OCI-M1 (cell line): ENCODE data around the gene TMEM53.
"Not testable (repeated sequence)": the region's sequence is repeated elsewhere in the genome, so short reads cannot be mapped to it uniquely, and the experiment has no call there.

ENCODE experiments used
- DNase-seq: peaks from one replicate; lab custom pipeline; 2025; lab: John Stamatoyannopoulos, UW

TMEM53 gene

GRCh38 chr1:44674113-44675000 lies at the start of gene TMEM53, which contains the start of gene ARMH1:
Gene TMEM53, minus strand, starts transcription at chr1:44674481. Its CDS starts 90 bp downstream, at chr1:44674391.
Gene ARMH1, plus strand, starts transcription at chr1:44674714. Its CDS starts 14,984 bp downstream, at chr1:44689698.
- peak; percentile 99 for DNase-seq

DNA sequence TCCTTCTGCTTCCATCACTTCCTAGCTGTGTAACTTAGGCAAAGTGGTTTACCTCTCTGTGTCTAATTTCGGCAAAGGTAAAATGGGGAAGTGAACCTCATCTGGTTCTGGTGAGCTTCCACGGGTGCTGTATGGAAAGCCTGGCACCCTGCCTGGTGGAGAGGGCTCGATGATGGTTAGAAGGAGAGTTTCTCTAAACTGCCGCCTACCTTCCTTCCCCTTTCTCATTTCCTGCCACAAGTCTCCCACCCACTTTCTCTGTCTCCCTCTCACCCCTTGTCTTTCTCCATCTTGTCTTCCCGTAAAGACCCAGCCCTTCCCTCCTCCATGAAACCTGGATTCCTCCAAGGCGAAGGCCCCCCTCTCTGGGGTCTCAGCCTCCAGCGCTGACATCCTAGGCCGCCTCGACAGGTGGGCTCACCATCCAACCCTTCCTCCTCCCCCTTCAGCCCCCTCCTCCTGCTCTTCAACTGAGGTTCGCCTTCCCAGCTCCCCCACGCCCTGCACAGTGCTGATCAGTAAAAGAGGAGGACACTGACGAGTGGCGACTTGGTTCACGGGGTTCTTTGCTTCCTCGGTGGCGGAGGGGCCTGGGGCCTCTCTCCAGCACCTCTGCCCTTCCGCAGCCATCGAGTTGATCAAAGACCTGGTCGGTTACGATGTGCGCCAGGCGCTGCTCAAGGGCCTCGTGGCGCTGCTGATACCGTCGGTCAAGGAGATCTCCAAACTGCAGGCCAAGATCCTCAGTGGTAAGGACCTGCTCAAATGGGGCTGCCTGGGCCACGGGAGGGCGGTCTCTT lies 49.4 kb upstream of the TMEM53 start:
- peak; percentile 69 for DNase-seq

GRCh38 chr1:44723064-44723463 lies 48.8 kb upstream of the TMEM53 start:
- no peak for DNase-seq

GRCh38 chr1:44721485-44722361 lies 47.4 kb upstream of the TMEM53 start:
- peak; percentile 98 for DNase-seq

- DNase-seq: no peak
These were observed 46.0 kb upstream of the TMEM53 start for GRCh38 chr1:44720281-44720680.

GRCh38 chr1:44719318-44719717 lies 45.0 kb upstream of the TMEM53 start:
- DNase-seq: no peak

GRCh38 chr1:44718091-44718490 lies 43.8 kb upstream of the TMEM53 start:
- no peak for DNase-seq

DNA sequence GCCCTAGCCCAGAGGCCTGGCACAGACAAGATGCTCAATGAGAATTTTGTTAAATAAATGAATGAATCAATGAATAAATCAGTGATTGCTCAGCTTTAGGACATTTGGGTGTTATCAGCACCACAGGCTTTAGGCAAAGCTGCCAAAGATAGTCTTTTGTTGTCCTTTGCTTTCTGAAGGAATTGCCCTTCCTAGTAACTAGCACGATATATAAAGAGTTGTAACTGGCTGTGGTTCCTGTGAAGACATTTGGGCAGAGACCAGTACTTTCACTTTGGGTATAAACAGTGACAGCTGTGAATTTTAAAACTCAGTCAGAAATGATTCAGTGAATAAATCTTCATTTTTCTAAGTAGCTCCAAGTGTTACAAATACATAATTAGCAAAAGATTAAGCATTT lies 43.4 kb upstream of the TMEM53 start:
- peak; percentile 19 for DNase-seq

GRCh38 chr1:44717156-44717555 lies 42.9 kb upstream of the TMEM53 start:
- no peak for DNase-seq

GRCh38 chr1:44714944-44715571 lies 40.8 kb upstream of the TMEM53 start:
- DNase-seq: peak; percentile 88

DNA sequence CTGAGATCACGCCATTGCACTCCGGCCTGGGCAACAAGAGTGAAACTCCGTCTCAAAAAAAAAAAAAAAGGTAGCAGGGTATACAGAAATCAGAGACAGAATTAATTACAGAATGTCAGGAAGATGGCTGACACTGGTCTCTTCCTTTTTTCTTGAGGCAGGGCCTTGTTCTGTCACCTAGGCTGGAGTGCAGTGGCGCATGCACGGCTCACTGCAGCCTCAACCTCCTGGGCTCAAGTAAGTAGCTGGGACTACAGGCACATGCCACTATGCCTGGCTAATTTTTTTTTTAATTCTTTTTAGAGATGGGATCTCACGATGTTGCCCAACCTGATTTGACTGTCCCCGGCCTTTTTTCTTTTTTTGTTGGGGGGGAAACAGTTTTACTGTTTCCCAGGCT lies 40.3 kb upstream of the TMEM53 start:
- DNase-seq: no peak

GRCh38 chr1:44713321-44713781 lies 39.1 kb upstream of the TMEM53 start:
- DNase-seq: no peak

DNA sequence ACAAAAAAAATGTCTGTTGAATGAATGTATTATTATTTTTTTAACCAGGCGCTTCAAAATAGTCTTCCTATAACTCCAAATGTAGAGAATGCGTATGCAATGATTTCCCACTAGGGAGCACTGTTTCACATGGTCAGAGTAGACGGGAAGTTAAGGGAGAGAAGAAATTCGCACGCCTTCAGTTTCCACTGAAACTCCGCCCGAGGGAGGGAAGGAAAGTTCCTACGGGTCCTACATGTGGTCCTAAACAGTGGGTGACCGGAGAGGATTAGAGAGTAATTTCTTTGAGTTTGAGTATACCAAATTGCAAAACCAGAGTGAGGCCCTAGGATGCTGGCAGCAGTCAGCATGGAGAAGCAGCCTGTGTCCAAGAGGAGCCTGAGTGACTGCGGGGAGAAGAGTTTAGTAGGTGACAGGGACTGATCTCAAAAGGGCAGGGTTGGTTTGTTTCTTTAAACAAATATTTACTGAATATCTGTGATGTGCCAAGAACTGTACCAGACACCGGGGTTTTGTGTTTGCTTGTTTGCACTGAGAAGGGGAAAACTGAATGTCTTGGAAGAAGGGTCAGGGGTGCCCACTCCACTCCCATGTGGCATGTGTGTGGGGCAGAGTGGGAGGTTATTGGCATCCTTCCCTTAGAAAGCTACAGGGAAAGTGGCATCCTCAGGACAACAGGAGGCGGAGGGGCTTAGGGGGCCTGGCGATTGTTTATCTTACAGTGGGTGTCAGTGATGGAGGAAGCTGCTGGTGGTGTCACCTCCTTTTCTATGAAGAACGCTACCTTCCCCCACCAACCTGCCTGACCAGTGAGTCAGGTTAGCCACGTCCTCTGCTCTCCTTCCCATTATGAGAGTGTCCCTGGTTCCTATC lies 33.9 kb upstream of the TMEM53 start:
- DNase-seq: peak; percentile 80

GRCh38 chr1:44707112-44707881 lies 33.0 kb upstream of the TMEM53 start:
- no peak for DNase-seq

GRCh38 chr1:44705938-44706337 lies 31.7 kb upstream of the TMEM53 start:
- DNase-seq: no peak

DNA sequence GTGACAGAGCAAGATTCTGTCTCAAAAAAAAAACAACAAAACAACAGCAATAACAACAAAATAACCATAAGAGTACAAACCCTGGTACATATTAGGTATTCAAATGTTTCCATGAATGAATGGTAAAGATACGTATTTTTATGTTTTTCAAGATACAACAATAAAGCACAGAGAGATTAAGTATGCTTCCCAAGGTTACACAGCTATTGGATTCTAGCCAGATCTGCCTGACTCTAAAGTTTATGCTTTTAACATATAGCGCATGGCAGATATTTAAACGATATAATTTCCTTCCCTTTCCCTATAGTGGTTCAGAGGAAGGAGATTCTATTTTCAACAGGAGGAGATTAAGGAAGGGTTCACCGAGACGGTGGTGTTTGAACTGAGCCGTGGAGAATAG lies 31.2 kb upstream of the TMEM53 start:
- no peak for DNase-seq

DNA sequence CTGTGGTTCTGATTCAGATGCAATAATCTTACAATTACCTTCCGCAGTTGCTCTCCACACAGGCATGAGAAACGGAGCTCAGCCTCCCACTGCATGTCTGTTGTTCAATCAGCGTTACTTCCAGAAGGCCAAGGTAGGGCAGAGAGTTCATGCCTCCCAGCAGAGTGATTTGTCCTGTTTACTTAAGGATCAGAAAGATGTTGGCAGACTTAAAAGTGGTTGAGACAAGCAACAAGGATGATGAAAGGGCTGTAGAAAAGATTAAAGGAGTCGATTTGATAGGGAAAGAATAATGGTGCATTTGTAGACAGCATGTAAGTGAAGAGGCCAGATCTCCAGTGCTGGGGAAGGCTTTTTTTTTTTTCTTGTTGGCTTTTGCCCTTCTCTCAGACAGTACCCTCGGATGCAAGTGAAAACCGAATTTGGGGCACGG lies 26.9 kb upstream of the TMEM53 start:
- no peak for DNase-seq

- DNase-seq: no peak
These were observed 26.3 kb upstream of the TMEM53 start for GRCh38 chr1:44700573-44700972.

- not testable (repeated sequence) for DNase-seq
These were observed 25.1 kb upstream of the TMEM53 start for GRCh38 chr1:44699375-44699774.
